ENCODE measurements around the gene ELL2.

DNA sequence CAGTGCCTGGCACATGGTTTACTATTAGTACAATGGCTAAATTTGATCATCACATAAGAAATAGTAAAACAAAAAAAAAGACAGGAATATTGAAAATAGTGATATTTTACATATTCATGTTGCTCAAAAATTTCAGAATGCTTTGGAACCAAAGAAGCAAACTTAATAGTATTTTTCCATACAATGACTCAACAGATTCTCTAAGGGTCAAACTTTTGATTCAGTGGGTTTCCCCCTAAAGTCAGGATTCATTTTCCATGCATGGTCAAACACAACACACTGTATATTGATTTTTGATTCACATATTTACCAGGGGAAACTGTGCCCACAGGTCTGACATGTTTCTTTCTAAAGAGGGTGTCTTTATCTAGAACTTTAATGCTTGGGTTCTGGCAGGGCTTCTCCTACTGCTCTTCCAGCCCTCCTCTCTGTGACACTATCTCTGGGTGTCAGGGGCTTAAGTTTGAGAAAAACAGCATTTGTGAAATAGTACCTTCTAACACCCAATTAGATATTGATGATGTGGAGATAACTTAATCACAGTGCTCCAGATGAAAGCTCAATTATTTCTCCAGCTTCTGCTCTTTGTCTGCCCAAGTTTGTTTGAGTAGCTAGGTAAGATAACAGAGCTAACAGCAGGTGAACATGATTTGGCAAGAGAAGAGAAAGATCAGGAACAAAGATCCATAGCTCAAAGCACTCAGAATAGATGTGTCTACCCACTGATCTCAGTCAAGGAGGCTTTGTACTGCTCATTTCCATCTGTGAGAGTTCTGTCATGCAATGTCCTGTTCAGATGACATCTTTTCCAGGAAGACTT lies 35.5 kb upstream of the ELL2 start:
- TF ChIP-seq POLR2A (IDR thresholded peaks at IDR 0.05): no peak
- TF ChIP-seq, protein P1, sequence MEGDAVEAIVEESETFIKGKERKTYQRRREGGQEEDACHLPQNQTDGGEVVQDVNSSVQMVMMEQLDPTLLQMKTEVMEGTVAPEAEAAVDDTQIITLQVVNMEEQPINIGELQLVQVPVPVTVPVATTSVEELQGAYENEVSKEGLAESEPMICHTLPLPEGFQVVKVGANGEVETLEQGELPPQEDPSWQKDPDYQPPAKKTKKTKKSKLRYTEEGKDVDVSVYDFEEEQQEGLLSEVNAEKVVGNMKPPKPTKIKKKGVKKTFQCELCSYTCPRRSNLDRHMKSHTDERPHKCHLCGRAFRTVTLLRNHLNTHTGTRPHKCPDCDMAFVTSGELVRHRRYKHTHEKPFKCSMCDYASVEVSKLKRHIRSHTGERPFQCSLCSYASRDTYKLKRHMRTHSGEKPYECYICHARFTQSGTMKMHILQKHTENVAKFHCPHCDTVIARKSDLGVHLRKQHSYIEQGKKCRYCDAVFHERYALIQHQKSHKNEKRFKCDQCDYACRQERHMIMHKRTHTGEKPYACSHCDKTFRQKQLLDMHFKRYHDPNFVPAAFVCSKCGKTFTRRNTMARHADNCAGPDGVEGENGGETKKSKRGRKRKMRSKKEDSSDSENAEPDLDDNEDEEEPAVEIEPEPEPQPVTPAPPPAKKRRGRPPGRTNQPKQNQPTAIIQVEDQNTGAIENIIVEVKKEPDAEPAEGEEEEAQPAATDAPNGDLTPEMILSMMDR (IDR thresholded peaks at IDR 0.05): no peak
